HFF-Myc (cell line): Measurements from ENCODE around the gene SIGLEC9.

Experiments used
- DNase-seq: peaks from one replicate; pipeline ENCODE4 v3.0.0-alpha.2; 2011; ENCODE audit warnings: low read depth; ENCODE audit errors: extremely low read depth
- H3K4me3 ChIP-seq: replicated peaks from 2 replicates; pipeline ENCODE4 v1.5.1; 2011; ENCODE audit warnings: low read depth, mild to moderate bottlenecking, control low read depth, low read length
- TF ChIP-seq, protein P1 (sequence below): IDR thresholded peaks from 2 replicates; pipeline ENCODE4 v1.5.1; 2012; ENCODE audit warnings: mild to moderate bottlenecking, low read depth, low read length, control low read depth; ENCODE audit errors: missing control alignments

SIGLEC9 gene

DNA sequence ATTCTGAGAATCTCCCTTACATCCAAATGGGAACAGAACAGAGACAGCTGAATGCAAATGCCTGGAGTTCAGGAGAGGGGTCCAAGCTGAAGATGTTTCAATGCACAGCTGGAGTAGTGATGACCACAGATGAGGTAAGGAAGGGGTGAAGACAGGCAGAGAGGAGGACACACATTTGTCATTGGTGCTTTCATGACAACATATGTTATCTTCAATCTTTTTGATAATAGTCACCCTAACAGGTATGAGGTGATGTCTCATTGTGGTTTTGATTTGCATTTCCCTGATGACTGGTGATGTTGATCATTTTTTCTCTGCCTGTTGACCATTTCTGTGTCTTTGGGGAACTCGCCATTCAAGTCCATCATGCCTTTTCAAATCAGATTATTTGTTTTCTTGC is 36.6 kb downstream of the SIGLEC9 start:
- TF ChIP-seq, protein P1, sequence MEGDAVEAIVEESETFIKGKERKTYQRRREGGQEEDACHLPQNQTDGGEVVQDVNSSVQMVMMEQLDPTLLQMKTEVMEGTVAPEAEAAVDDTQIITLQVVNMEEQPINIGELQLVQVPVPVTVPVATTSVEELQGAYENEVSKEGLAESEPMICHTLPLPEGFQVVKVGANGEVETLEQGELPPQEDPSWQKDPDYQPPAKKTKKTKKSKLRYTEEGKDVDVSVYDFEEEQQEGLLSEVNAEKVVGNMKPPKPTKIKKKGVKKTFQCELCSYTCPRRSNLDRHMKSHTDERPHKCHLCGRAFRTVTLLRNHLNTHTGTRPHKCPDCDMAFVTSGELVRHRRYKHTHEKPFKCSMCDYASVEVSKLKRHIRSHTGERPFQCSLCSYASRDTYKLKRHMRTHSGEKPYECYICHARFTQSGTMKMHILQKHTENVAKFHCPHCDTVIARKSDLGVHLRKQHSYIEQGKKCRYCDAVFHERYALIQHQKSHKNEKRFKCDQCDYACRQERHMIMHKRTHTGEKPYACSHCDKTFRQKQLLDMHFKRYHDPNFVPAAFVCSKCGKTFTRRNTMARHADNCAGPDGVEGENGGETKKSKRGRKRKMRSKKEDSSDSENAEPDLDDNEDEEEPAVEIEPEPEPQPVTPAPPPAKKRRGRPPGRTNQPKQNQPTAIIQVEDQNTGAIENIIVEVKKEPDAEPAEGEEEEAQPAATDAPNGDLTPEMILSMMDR: no peak
- no peak for DNase-seq

DNA sequence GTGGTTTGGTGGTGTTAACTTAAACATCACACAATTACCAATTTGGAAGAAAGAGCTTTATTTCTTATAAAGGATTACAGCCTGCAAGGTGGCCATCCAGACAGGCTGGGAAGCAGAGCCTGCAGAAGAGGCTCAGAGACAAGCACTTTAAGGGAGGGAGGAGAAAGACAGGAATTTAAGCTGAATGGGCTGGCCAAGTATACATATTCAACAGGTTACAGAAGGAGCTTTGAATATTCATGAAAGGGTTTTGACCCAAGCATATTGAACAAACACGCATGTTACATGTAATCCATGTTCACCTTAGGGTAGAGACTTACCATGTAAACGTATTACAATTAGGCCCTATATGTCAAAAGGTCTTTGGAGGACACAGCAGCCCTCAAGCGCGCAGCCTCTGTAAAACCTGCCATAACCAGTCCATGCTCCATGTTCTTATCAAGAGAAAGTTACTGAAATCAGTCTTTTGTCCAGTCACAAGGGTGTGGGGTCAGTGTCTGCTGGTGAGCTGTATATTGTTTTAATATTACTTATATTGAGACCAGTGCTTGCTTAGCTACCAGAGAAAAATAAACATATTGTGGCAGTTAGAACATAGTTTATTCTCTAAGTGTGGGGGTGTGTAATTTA is 37.3 kb downstream of the SIGLEC9 start:
- no peak overlapping the region for H3K4me3 ChIP-seq
- no peak for DNase-seq
- TF ChIP-seq, protein P1: no peak

More for the DNA sequence above, 36.6 kb downstream of the SIGLEC9 start:
- H3K4me3 ChIP-seq: no peak overlapping the region

DNA sequence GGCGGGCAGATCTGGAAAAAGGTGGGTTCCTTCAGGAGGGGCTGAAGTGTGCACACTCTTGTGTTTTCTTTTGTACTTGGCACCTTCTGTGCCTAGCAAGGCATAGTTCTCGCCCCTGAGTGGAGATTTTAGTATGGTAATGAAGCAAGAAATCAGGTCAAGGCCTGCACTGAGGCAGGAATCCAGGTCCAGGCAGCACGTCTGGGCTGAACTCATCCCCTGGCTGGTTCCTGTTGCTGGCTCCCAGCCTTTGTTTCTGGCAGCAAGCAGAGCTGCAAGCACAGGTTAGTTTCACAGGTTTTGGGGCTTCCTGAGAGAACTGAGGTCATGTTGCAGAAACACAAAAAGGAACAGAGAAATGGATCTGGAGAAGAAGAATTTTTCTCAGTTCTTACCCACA is 38.6 kb downstream of the SIGLEC9 start:
- TF ChIP-seq, protein P1: no peak
- no peak overlapping the region for H3K4me3 ChIP-seq

DNA sequence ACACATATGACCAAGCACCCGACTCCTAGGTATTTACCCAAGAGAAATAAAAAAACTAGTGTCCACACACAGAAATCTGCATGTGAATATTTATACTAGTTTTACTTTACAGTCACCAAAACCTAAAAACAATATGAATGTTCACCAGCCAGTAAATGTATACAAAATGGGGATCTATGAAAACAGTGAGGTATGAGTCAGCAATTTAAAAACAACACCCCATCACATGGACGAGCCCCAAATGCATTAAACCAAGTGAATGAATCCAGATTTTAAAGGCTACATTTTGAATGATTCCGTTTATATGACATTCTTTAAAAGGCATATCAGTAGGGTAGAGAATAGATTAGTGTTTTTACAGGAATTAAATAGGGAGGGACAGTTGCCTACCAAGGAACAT is 39.5 kb downstream of the SIGLEC9 start:
- no peak for DNase-seq
- no peak overlapping the region for H3K4me3 ChIP-seq
- TF ChIP-seq, protein P1: no peak

More for the DNA sequence above, 38.6 kb downstream of the SIGLEC9 start:
- no peak for DNase-seq

DNA sequence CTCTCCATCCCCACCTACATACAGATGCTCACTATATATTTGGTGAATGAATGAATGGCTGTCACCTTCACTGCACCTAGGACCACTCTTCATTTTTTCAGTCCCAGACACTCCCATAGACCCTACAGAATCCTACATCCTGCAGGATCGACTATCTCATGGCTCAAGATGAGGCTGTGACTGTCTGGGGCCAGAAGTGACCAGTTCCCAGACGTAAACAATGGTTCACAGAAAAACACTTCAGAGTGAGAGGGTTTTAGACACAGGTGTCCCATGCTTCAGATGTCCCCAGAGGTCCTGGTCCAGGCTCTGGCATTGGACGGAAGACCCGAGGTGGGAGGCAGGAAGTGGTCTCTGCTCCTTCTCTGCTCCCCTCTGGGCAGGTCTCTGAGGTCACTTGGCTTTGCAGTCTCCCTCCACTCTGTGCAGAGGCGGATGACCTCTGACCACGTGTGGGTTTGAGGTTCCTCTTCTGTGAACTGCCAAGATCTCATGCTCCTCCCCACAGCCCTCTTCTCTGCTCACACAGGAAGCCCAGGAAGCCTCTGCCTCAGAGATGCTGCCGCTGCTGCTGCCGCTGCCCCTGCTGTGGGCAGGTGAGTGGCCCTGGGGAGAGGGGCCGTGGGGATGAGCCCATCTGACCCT is 42.3 kb downstream of the SIGLEC9 start:
- H3K4me3 ChIP-seq: no peak overlapping the region
- no peak for DNase-seq
- TF ChIP-seq, protein P1: no peak

DNA sequence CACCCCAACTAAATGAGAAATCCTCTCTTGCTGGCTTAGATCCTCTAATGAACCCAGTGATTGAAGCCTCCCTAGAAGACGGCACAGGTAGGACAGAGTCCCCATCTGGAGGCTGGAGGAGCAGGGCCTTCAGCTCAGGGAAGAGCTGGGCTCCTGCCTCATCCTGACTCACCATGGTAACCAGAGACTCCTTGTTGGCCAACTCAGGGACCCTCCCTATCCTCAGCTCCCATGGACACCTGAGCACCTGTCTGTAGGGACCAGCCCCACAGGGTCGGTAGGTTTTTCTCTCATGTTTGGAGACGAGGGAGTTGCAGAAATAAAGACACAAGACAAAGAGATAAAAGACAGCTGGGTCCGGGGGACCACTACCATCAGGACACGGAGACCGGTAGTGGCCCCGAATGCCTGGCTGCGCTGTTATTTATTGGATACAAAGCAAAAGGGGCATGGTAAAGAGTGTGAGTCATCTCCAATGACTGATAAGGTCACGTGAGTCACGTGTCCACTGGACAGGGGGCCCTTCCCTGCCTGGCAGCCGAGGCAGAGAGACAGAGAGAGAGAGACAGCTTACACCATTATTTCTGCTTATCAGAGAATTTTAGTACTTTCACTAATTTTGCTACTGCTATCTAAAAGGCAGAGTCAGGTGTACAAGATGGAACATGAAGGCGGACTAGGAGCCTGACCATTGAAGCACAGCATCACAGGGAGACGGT is 44.0 kb downstream of the SIGLEC9 start:
- no peak overlapping the region for H3K4me3 ChIP-seq
- DNase-seq: no peak
- TF ChIP-seq, protein P1: no peak
